Measurements from ENCODE around the gene BCAS3.

Gene BCAS3

DNA sequence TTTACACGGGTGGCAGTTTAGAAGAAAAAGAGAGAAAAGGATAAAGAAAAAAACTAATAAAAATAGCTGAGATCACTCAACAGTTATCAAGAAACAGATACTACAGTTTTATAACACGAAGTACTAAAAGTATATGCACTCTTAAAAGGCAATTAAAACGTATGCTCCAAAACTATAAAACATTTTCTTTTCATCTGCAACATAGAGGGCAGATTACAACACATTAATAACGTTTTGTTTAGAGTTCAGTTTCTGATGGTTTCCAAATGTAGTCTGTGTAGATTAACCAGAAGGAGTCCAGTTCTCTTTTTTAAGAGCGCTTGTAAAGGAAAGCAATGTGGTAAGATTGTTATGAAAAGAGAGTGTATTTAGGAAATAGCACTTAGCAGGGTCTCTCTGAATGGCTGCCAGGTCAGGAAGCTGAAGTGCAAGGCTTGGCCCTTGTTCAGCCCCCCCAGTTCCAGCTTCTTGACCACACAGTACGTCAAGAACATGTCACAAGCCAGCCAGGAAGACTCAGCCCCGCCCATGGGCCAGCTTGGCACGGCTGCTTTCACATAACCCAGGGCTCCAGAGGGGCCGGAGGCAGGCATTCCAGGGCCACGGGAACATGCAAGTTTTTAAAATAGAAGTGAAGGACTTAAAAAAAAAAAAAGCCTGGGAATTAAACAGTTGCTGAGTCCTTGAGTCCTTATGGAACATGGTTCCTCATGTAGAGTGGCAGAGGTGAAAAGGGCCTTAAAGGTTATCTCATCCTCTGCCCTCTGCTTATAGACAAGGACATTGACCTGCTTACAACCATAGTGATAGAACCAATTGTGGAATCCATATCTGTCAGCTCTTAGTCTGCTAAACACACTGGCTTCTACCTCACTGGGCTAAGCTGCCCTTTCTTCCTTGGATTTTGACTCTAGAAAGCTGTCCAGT lies 574.6 kb downstream of the BCAS3 start:
- DNase-seq (ENCODE audit: low read depth, low spot score): no peak

DNA sequence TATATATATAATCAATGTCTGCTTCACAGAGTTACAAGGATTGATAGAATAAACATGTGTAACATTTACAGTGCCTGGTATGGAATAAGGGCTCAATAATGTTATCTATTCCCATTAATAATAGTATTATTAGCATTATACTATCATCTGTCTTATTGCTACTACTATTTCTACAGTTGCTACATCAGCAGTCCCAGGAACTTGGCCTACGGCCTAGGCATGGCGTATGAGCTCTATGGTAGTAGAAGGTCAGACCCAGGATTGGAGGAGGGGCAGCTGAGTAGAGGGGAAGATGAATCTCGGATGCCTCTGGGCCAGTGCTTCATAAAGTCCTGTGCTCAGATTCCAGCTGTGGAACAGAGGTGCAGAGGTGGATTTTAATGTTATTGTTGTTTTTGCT lies 575.7 kb downstream of the BCAS3 start:
- DNase-seq (ENCODE audit: low read depth, low spot score): no peak

GRCh38 chr17:61253937-61254574 lies 576.4 kb downstream of the BCAS3 start:
- no peak for DNase-seq (ENCODE audit: low read depth, low spot score)

- no peak for DNase-seq (ENCODE audit: low read depth, low spot score)
Observed at GRCh38 chr17:61254904-61255303, 577.3 kb downstream of the BCAS3 start.

GRCh38 chr17:61255647-61256046 lies 578.0 kb downstream of the BCAS3 start:
- DNase-seq (ENCODE audit: low read depth, low spot score): no peak

GRCh38 chr17:61259360-61259759 lies 581.7 kb downstream of the BCAS3 start:
- no peak for DNase-seq (ENCODE audit: low read depth, low spot score)

GRCh38 chr17:61260071-61260797 lies 582.6 kb downstream of the BCAS3 start:
- DNase-seq (ENCODE audit: low read depth, low spot score): no peak

DNA sequence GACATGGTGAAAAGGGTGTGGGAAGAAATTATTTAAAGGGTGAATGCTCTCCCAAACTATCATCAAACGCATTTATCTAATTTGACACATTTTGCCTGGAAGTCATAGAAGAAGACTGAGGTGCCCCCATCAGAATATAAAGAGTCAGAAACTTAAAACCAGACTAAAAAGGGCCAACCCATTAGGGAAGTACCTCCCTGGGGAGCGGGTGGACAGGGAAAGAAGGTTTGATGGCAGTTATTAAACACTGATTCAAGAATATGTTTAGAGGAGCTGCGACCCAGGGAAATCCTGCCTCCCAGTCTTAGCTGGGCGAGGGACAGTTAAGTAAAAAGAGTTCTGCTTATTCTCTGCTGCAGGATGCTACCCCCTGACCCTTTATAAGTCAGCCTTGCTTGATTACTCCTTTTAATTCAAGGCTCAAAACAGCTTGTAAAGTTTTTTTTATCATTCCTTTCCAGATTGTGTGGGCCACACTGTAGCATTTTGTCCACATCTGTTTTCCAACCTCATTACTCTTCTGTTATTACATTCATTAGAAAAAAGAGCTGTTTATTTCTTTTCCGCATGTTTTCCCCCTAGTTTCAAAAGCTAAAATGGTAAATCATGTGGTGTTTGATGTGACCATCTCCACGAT lies 583.5 kb downstream of the BCAS3 start:
- DNase-seq (ENCODE audit: low read depth, low spot score): no peak

GRCh38 chr17:61265397-61265796 lies 587.7 kb downstream of the BCAS3 start:
- no peak for DNase-seq (ENCODE audit: low read depth, low spot score)

GRCh38 chr17:61267847-61268246 lies 590.2 kb downstream of the BCAS3 start:
- no peak for DNase-seq (ENCODE audit: low read depth, low spot score)

- no peak for DNase-seq (ENCODE audit: low read depth, low spot score)
Observed at GRCh38 chr17:61275395-61275794, 597.7 kb downstream of the BCAS3 start.

DNA sequence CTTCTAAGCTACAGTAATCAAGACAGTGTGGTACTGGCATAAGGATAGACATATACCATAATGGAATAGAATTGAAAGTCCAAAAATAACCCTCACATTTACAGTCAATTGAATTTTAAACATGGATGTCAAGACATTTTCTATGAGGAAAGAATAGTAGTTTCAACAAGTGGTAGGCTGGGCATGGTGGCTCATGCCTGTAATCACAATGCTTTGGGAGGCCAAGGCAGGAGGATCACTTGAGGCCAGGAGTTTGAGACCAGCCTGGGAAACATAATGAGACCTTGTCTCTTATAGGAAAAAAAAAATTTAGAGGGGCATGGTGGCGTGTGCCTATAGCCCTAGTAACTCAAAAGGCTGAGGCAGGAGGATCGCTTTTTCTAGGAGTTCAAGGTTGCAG lies 599.2 kb downstream of the BCAS3 start:
- DNase-seq (ENCODE audit: low read depth, low spot score): no peak

DNA sequence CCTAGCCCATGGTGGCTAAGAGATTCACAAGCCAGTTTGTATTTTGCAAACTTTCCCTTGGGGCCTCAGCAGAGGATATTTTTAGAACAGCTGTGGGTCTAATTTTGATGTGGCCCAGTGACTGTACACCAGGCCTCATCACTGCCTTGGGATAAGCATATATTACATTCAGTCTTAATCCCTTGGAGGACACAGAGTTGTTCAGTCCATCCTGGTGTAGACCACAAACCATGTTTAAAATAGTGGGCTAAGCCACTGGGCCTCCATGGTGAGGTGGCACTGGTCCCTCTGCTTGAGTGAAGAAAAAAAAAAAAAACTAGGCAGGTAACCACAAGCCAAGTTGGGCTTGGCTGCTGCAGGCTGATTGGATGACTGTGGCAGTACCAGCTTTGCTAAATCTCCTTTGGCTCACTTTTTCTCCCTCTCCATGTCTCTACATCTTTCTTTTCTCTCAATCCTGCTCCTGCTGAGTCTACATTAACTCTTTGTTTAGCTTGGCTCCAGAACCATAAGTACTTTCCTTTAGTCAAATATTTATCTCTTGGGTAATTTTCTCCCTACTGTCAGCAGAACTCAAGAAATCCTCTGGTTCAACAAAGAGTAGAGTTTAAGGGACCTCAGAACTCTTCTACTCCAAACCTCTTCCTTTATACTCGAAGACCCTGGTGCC lies 602.0 kb downstream of the BCAS3 start:
- DNase-seq (ENCODE audit: low read depth, low spot score): no peak

DNA sequence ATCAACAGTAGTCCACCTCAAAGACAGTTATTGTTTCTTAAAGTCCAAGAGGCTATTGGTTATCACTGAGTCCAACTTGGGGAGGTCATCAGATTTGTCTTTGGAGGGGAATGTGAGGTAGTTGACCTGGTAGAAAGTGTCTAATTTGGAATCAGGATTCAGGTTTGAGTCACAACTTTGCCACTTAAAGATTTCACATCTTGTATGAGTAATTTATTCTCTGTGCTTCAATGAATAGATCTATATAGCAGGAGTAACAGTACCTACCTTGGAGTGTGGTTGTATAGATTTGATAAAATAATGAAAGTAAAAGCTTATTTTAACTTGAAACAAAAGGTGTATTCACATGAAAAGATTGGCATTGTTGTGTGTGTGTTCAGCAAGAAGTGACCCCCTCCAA lies 602.7 kb downstream of the BCAS3 start:
- no peak for DNase-seq (ENCODE audit: low read depth, low spot score)

DNA sequence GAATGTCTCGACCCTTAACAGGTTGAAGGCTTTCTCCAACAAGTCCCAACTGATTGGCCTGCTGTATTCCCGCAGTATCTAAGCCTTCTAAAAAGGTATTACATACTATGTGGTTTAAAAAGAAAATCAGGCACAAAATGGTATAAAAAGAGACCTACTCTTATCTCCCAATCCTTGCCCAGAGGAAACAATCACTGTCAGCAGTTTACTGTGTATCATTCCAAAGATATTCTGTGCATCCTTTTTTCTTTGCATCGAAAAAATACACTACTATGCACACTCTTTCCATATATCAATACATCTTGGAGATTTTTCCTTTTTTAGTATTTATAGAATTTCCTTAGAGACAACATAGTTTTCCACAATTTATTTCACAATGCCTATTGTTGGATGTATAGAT lies 603.2 kb downstream of the BCAS3 start:
- no peak for DNase-seq (ENCODE audit: low read depth, low spot score)

GRCh38 chr17:61282377-61282776 lies 604.7 kb downstream of the BCAS3 start:
- DNase-seq (ENCODE audit: low read depth, low spot score): no peak

GRCh38 chr17:61283043-61283442 lies 605.4 kb downstream of the BCAS3 start:
- no peak for DNase-seq (ENCODE audit: low read depth, low spot score)

- DNase-seq (ENCODE audit: low read depth, low spot score): no peak
Observed at GRCh38 chr17:61284174-61284573, 606.5 kb downstream of the BCAS3 start.

- DNase-seq (ENCODE audit: low read depth, low spot score): no peak
Observed at GRCh38 chr17:61284746-61285145, 607.1 kb downstream of the BCAS3 start.

DNA sequence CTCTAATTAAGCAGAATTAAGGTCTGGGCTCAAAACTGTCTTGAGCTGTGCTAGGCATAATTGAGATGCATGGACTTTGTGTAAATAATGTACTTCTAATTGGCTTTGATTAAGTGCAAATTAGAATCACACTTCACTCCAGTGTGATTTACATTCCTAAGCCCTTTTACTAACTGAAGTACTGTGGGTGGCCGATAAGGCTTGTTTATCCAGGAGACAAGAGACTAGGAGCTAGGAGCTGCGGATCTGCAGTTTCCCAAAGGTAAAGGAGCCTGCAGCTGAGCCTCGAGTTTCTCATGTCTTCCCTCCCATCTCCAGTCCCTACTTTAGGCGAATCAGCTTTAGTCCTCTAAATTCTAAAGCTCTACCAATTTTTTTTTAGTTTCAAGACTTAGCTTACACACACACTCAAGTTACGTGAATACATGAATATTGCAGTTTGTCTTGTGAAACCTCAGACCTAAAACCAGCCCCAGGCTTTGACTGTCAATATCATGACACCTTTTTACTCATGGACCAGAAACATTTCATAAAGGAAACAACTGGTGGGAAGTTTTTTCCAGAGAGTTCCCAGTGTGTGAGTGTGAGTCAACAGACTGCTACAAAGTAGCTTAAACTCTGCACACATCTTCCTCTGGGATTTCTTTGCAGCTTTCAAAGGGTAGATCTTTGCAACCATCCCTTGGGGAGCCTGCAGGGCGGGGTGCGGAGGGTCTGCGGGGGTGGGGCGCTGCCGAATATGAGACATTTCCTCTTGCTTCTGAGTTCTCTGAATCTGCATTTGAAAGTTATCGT lies 608.1 kb downstream of the BCAS3 start:
- DNase-seq (ENCODE audit: low read depth, low spot score): no peak

GRCh38 chr17:61286449-61286848 lies 608.8 kb downstream of the BCAS3 start:
- no peak for DNase-seq (ENCODE audit: low read depth, low spot score)

All from activated naive CD8-positive, alpha-beta T cell treated with anti-CD3 and anti-CD28 coated beads, Interleukin-2, amount 50 U/mL, for 16 hours (primary cell).